Coronary artery (tissue), 2 donors: Measurements from ENCODE around the gene FECH.

Experiments used
- DNase-seq: peaks from one replicate; pipeline ENCODE4 v3.0.0-alpha.2; 2017; ENCODE audit warnings: low spot score
- H3K27ac ChIP-seq, 2 donors: fragments of 200-600 bp; sonication (generic); one replicate each; pipeline ENCODE4 v1.5.1; 2016 to 2019
- H3K4me3 ChIP-seq: fragments of 200-600 bp; sonication (generic); 2 replicates; pipeline ENCODE4 v1.5.1; 2016; ENCODE audit warnings: mild to moderate bottlenecking, moderate library complexity
- CTCF ChIP-seq: fragments of 200-600 bp; sonication (generic); IDR thresholded peaks from one replicate; pipeline ENCODE4 v1.5.1; 2019; ENCODE audit warnings: antibody characterized with exemption

FECH gene

GRCh38 chr18:57539702-57540101 is 46.8 kb downstream of the FECH start:
- no peak overlapping the region for H3K4me3 ChIP-seq
- no peak for DNase-seq
- H3K27ac ChIP-seq, result no peak overlapping the region
- no peak for TF ChIP-seq CTCF

- DNase-seq, result no peak
- Histone ChIP-seq H3K4me3 (no peak overlapping the region), H3K27ac (no peak overlapping the region)
- TF ChIP-seq CTCF, result no peak
Observed at GRCh38 chr18:57538614-57539013, 47.9 kb downstream of the FECH start.

- Histone ChIP-seq H3K27ac (no peak overlapping the region), H3K4me3 (no peak overlapping the region)
- DNase-seq, result no peak
- TF ChIP-seq CTCF, result no peak
Observed at GRCh38 chr18:57534511-57534909, 52.0 kb downstream of the FECH start.

GRCh38 chr18:57533868-57534510 is 52.5 kb downstream of the FECH start:
- Histone ChIP-seq H3K27ac (no peak overlapping the region), H3K4me3 (peak overlapping the region; percentile 21)
- no peak for DNase-seq
- no peak for TF ChIP-seq CTCF

GRCh38 chr18:57533006-57533867 is 53.3 kb downstream of the FECH start:
- Histone ChIP-seq H3K4me3 (peak overlapping the region; percentile 21), H3K27ac (peak overlapping the region in 1 of 2 donors; percentile 3)
- no peak for DNase-seq
- no peak for TF ChIP-seq CTCF

- TF ChIP-seq CTCF, result no peak
- Histone ChIP-seq H3K4me3 (no peak overlapping the region), H3K27ac (no peak overlapping the region)
- no peak for DNase-seq
Observed at GRCh38 chr18:57529151-57529550, 57.4 kb downstream of the FECH start.
